CD14-positive monocyte (primary cell): Measurements from ENCODE around the gene MAGEE1. TPM values are rescaled to one million over a fixed set of nuclear protein-coding genes. Genes with fewer than 3 reads are reported as not detected.

ENCODE experiments used
- DNase-seq, 3 donors: peaks; one replicate each; pipeline ENCODE4 v3.0.0-alpha.2; 2011 to 2022
- H2AFZ ChIP-seq: 2 replicates; pipeline ENCODE4 v1.6.0; 2012; ENCODE audit warnings: mild to moderate bottlenecking, low read depth, low read length, inconsistent platforms; ENCODE audit not compliant: insufficient read depth, poor library complexity, severe bottlenecking
- H3K27ac ChIP-seq, 2 donors: 1 replicate in 1 of 2; 2 replicates in 1 of 2; pipeline ENCODE4 v1.5.1; 2012 to 2013; ENCODE audit warnings: low read length in 2 of 2, control low read depth in 1 of 2, inconsistent platforms in 1 of 2, low read depth in 1 of 2, mild to moderate bottlenecking in 1 of 2
- H3K27me3 ChIP-seq, 2 donors: one replicate each; pipeline versions ENCODE4 v1.6.0 to v1.6.1; 2011 to 2013; ENCODE audit warnings: low read length in 2 of 2; ENCODE audit not compliant: control insufficient read depth in 2 of 2, insufficient read depth in 2 of 2
- H3K36me3 ChIP-seq, 2 donors: replicated peaks in 1 of 2; 1 replicate in 1 of 2; 2 replicates in 1 of 2; pipeline versions ENCODE4 v1.5.1 to v1.6.1; 2012 to 2013; ENCODE audit warnings: low read length in 2 of 2, control low read depth in 1 of 2, inconsistent platforms in 1 of 2, mild to moderate bottlenecking in 1 of 2; ENCODE audit not compliant: insufficient read depth in 2 of 2, control insufficient read depth in 1 of 2
- H3K4me1 ChIP-seq, 2 donors: 1 replicate in 1 of 2; 2 replicates in 1 of 2; pipeline versions ENCODE4 v1.5.1 to v1.6.1; 2012 to 2013; ENCODE audit warnings: low read length in 2 of 2, control low read depth in 1 of 2, inconsistent platforms in 1 of 2, mild to moderate bottlenecking in 1 of 2, moderate library complexity in 1 of 2; ENCODE audit not compliant: insufficient read depth in 2 of 2, control insufficient read depth in 1 of 2
- H3K4me2 ChIP-seq: replicated peaks from 2 replicates; pipeline ENCODE3; 2012; ENCODE audit warnings: low read length, moderate library complexity, mild to moderate bottlenecking; ENCODE audit not compliant: poor library complexity, severe bottlenecking; ENCODE audit errors: extremely low read depth
- H3K4me3 ChIP-seq, 3 experiments: fragments of 200-600 bp in 1 of 3; sonication (generic) in 1 of 3; replicated peaks in 1 of 3; 1 replicate in 2 of 3; 2 replicates in 1 of 3; pipeline ENCODE4 v1.5.1; 2011 to 2013; ENCODE audit warnings: low read length in 3 of 3, mild to moderate bottlenecking in 3 of 3, control low read depth in 2 of 3, low read depth in 2 of 3, inconsistent platforms in 1 of 3, moderate library complexity in 1 of 3
- H3K79me2 ChIP-seq: 2 replicates; pipeline ENCODE4 v1.6.0; 2012; ENCODE audit warnings: mild to moderate bottlenecking, control low read depth, inconsistent platforms, low read length, moderate library complexity; ENCODE audit not compliant: insufficient read depth
- H3K9ac ChIP-seq: 2 replicates; pipeline ENCODE4 v1.6.0; 2017; ENCODE audit warnings: low read length, mild to moderate bottlenecking; ENCODE audit not compliant: insufficient read depth, poor library complexity, severe bottlenecking
- H3K9me3 ChIP-seq, 2 donors: replicated peaks in 1 of 2; 1 replicate in 1 of 2; 2 replicates in 1 of 2; pipeline versions ENCODE4 v1.5.1 to v1.6.1; 2012 to 2013; ENCODE audit warnings: low read length in 2 of 2, control low read depth in 1 of 2; ENCODE audit not compliant: control insufficient read depth in 1 of 2, insufficient read depth in 1 of 2
- H4K20me1 ChIP-seq: 2 replicates; pipeline ENCODE4 v1.6.0; 2012; ENCODE audit warnings: mild to moderate bottlenecking, low read length, control low read depth, moderate library complexity; ENCODE audit not compliant: insufficient read depth
- H3K27ac Mint-ChIP-seq, 7 donors: one replicate each; pipeline ENCODE4 v1.8.0; 2020; ENCODE audit warnings: mild to moderate bottlenecking in 7 of 7, mixed read lengths in 7 of 7, moderate library complexity in 6 of 7, inconsistent platforms in 2 of 7
- H3K27me3 Mint-ChIP-seq, 3 donors: one replicate each; pipeline ENCODE4 v1.8.0; 2021 to 2022; ENCODE audit warnings: low read depth in 3 of 3, mild to moderate bottlenecking in 3 of 3, mixed read lengths in 3 of 3, moderate library complexity in 3 of 3, inconsistent platforms in 1 of 3
- H3K36me3 Mint-ChIP-seq, 2 donors: one replicate each; pipeline ENCODE4 v1.8.0; 2020; ENCODE audit warnings: mixed read lengths in 2 of 2, inconsistent platforms in 1 of 2, mild to moderate bottlenecking in 1 of 2
- H3K4me1 Mint-ChIP-seq: one replicate; pipeline ENCODE4 v1.8.0; 2020; ENCODE audit warnings: mild to moderate bottlenecking, mixed read lengths
- H3K4me3 Mint-ChIP-seq, 2 donors: one replicate each; pipeline ENCODE4 v1.8.0; 2020; ENCODE audit warnings: mild to moderate bottlenecking in 2 of 2, mixed read lengths in 2 of 2, moderate library complexity in 1 of 2
- H3K9me3 Mint-ChIP-seq, 7 donors: one replicate each; pipeline ENCODE4 v1.8.0; 2020 to 2022; ENCODE audit warnings: mixed read lengths in 7 of 7, mild to moderate bottlenecking in 6 of 7, moderate library complexity in 6 of 7, inconsistent platforms in 2 of 7
- WGBS: methylation state at CpG from one replicate; pipeline ENCODE4 v1.1.5; 2013; ENCODE audit warnings: missing lambda C conversion rate; ENCODE audit not compliant: insufficient coverage; 5-methylcytosine and 5-hydroxymethylcytosine counted together
- intact Hi-C, 2 donors: fragments of 100-400 bp; cut with micrococcal nuclease; formaldehyde crosslinking; loops; one replicate each; pipeline versions ENCODE4 v1.15.0 to v1.15.1; 2023
- polyA plus RNA-seq, 3 donors: library from polyadenylated mRNA; depleted of rRNA in 1 of 3; unstranded in 2 of 3; stranded (reverse) in 1 of 3; fragments of 300-500 nt in 2 of 3; fragments of >200 nt in 1 of 3; fragmentation: Illumina TruSeq in 2 of 3; gene quantifications; 1 replicate in 2 of 3; 2 replicates in 1 of 3; pipeline ENCODE4 v1.2.3, GENCODE V29; 2012 to 2021
- TF ChIP-seq, protein P1 (sequence below): fragments of 200-600 bp; IDR thresholded peaks from one replicate; pipeline ENCODE4 v1.8.0; 2022; ENCODE audit warnings: antibody characterized with exemption, mild to moderate bottlenecking

The MAGEE1 gene
- polyA plus RNA-seq, 3 donors: not detected

DNA sequence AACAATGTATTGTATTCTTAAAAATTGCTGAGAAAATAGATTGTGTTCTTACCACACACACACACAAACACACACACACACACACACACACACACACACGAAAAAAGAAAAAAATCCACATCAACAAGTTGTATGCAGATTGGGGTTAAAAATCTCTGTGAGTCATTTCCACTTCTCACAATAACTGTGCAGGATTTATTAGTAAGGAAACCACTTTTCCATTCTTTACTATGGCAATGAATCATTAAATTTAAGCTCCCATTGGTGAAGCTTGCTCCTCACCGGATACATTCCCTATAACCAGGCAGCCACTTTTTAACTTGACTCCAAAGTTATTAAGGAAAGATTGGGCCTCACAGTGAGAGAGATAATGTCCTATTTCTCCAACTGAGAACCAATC is 19.7 kb upstream of the MAGEE1 start:
- no peak overlapping the region for H3K27ac Mint-ChIP-seq

DNA sequence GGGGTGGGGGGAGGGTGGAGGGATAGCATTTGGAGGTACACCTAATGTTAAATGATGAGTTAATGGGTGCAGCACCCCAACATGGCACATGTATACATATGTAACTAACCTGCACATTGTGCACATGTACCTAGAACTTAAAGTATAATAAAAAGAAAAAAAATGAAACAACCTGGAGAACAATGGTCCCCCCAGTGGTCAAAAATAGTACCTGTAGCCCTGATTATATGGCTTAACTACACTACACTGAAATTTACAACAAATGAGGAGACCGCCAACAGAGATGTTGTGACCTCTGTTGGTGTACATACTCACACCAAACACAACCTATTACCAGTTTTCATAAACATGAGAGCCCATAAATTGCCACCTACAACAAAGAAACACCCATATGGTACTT is 7.3 kb upstream of the MAGEE1 start:
- Mint-ChIP-seq H3K4me3 (no peak overlapping the region), H3K9me3 (peaks cover 0 to 4% (median 3%) of the 10 kb centered on the region in 7 donors), H3K4me1 (no peaks in the 10 kb centered on the region), H3K27ac (no peak overlapping the region), H3K36me3 (no peaks in the 10 kb centered on the region), H3K27me3 (peaks cover 0 to 1% (median 0%) of the 10 kb centered on the region in 3 donors)
- H3K4me1 ChIP-seq: no peaks in the 10 kb centered on the region
- no peak for DNase-seq
- TF ChIP-seq, protein P1, sequence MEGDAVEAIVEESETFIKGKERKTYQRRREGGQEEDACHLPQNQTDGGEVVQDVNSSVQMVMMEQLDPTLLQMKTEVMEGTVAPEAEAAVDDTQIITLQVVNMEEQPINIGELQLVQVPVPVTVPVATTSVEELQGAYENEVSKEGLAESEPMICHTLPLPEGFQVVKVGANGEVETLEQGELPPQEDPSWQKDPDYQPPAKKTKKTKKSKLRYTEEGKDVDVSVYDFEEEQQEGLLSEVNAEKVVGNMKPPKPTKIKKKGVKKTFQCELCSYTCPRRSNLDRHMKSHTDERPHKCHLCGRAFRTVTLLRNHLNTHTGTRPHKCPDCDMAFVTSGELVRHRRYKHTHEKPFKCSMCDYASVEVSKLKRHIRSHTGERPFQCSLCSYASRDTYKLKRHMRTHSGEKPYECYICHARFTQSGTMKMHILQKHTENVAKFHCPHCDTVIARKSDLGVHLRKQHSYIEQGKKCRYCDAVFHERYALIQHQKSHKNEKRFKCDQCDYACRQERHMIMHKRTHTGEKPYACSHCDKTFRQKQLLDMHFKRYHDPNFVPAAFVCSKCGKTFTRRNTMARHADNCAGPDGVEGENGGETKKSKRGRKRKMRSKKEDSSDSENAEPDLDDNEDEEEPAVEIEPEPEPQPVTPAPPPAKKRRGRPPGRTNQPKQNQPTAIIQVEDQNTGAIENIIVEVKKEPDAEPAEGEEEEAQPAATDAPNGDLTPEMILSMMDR: no peak
- H2AFZ ChIP-seq: no peak overlapping the region
- no peaks in the 10 kb centered on the region for H4K20me1 ChIP-seq
- H3K27ac ChIP-seq: no peak overlapping the region
- no peaks in the 10 kb centered on the region for H3K27me3 ChIP-seq
- H3K9me3 ChIP-seq: no peaks in the 10 kb centered on the region
- H3K4me3 ChIP-seq: no peak overlapping the region
- WGBS: no CpG with 5 or more reads among the region's 1 CpG
- no peak overlapping the region for H3K4me2 ChIP-seq
- H3K79me2 ChIP-seq: no peaks in the 10 kb centered on the region
- intact Hi-C loops: no loop called here
- no peak overlapping the region for H3K9ac ChIP-seq
- no peaks in the 10 kb centered on the region for H3K36me3 ChIP-seq

More for the DNA sequence above, 19.7 kb upstream of the MAGEE1 start:
- Mint-ChIP-seq H3K27me3 (peaks cover 0 to 3% (median 0%) of the 10 kb centered on the region in 3 donors), H3K36me3 (no peaks in the 10 kb centered on the region), H3K9me3 (peaks cover 0 to 2% (median 0%) of the 10 kb centered on the region in 7 donors), H3K4me3 (no peak overlapping the region), H3K4me1 (no peaks in the 10 kb centered on the region)
- Histone ChIP-seq H4K20me1 (no peaks in the 10 kb centered on the region), H2AFZ (no peak overlapping the region), H3K79me2 (no peaks in the 10 kb centered on the region), H3K4me2 (no peak overlapping the region), H3K9me3 (no peaks in the 10 kb centered on the region), H3K9ac (no peak overlapping the region), H3K4me1 (no peaks in the 10 kb centered on the region), H3K4me3 (no peak overlapping the region), H3K36me3 (no peaks in the 10 kb centered on the region), H3K27me3 (no peaks in the 10 kb centered on the region), H3K27ac (no peak overlapping the region)
- DNase-seq: no peak
- intact Hi-C loops: no loop called here
- TF ChIP-seq, protein P1: no peak
- no CpG with 5 or more reads among the region's 2 CpGs for WGBS
